Measurements from ENCODE around the gene AGK.

- TF ChIP-seq, protein P1, sequence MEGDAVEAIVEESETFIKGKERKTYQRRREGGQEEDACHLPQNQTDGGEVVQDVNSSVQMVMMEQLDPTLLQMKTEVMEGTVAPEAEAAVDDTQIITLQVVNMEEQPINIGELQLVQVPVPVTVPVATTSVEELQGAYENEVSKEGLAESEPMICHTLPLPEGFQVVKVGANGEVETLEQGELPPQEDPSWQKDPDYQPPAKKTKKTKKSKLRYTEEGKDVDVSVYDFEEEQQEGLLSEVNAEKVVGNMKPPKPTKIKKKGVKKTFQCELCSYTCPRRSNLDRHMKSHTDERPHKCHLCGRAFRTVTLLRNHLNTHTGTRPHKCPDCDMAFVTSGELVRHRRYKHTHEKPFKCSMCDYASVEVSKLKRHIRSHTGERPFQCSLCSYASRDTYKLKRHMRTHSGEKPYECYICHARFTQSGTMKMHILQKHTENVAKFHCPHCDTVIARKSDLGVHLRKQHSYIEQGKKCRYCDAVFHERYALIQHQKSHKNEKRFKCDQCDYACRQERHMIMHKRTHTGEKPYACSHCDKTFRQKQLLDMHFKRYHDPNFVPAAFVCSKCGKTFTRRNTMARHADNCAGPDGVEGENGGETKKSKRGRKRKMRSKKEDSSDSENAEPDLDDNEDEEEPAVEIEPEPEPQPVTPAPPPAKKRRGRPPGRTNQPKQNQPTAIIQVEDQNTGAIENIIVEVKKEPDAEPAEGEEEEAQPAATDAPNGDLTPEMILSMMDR (IDR thresholded peaks at IDR 0.05): no peak
- no peak for TF ChIP-seq POLR2A (IDR thresholded peaks at IDR 0.05)
- no peak for TF ChIP-seq POLR2AphosphoS5 (IDR thresholded peaks at IDR 0.05)
- TF ChIP-seq EP300 (IDR thresholded peaks at IDR 0.05): no peak
These were observed 21.0 kb downstream of the AGK start for GRCh38 chr7:141572175-141572574.
